Esophagus squamous epithelium (tissue), 4 donors: ENCODE measurements around the gene MEIS1.

Experiments
- CTCF ChIP-seq, 6 experiments: fragments of 450-650 bp in 4 of 6; fragments of 200-600 bp in 2 of 6; sonication (generic) in 2 of 6; IDR thresholded peaks; one replicate each; pipeline ENCODE4 v1.5.1; 2016 to 2019; ENCODE audit warnings: antibody characterized with exemption in 6 of 6, mild to moderate bottlenecking in 4 of 6, moderate library complexity in 4 of 6
- POLR2A ChIP-seq, 4 donors: fragments of 450-650 bp; IDR thresholded peaks; one replicate each; pipeline ENCODE4 v1.6.1; 2017; ENCODE audit warnings: antibody characterized with exemption in 4 of 4, mild to moderate bottlenecking in 4 of 4, moderate library complexity in 3 of 4

DNA sequence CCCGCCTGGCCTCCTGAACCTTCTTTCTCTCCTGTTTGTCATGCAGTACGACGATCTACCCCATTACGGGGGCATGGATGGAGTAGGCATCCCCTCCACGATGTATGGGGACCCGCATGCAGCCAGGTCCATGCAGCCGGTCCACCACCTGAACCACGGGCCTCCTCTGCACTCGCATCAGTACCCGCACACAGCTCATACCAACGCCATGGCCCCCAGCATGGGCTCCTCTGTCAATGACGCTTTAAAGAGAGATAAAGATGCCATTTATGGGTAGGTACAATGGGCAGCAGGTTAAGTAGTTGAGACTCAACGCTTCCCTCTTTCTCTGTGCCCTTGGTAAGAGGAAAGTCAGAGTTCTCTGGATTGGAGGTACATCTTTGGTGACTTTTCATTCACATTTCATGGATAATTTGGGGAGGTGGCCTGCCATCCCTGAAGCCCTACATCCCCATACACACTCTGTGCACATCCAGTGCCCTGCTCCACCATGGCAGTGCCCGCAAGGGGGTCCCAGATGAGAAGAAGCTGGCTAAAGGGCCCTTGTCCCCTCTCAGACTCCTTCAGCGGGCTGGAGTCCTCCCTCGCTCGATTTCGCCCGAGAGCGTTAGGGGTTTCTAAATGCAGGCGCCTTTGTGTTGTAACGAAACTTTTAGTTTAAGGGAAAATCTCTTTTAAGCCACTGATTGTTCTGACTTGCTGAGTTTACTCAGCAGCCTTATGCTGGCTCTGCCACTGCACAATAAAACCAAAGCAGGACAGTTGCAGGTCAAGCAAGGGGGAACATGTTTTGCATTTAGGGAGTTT, 3.0 kb downstream of the MEIS1 start:
- TF ChIP-seq CTCF (IDR thresholded peaks at IDR 0.05) (peak in 1 of 6 experiments; percentile 6), POLR2A (IDR thresholded peaks at IDR 0.05) (no peak)
